B cell (primary cell): ENCODE data around the gene ATG16L1. TPM values are rescaled to one million over a fixed set of nuclear protein-coding genes. Genes with fewer than 3 reads are reported as not detected.

ENCODE experiments used
- ATAC-seq: fragments of 200-7000 bp; cut with Tn5 transposase; one replicate; pipeline ENCODE4 v1.10.0; 2021; ENCODE audit warnings: low read depth, mild to moderate bottlenecking, moderate number of reproducible peaks, moderate library complexity
- CTCF ChIA-PET: fragments of 350-600 bp; sonication (Branson Sonifier 250); formaldehyde crosslinking; loops from one replicate; lab custom pipeline; 2021; ENCODE audit warnings: antibody characterized with exemption, inconsistent platforms; lab: Charles Lee
- POLR2A ChIA-PET: fragments of 350-600 bp; sonication (Branson Sonifier 250); formaldehyde crosslinking; loops from one replicate; lab custom pipeline; 2021; ENCODE audit warnings: antibody characterized with exemption; lab: Charles Lee
- DNase-seq: peaks from one replicate; pipeline ENCODE4 v3.0.0; 2013
- H2AFZ ChIP-seq: 2 replicates; pipeline ENCODE4 v1.6.1; 2012; ENCODE audit warnings: mild to moderate bottlenecking, low read depth, low read length; ENCODE audit not compliant: insufficient read depth, poor library complexity, severe bottlenecking
- H3K27ac ChIP-seq, 2 donors: 1 replicate in 1 of 2; 2 replicates in 1 of 2; pipeline ENCODE4 v1.5.1; 2012 to 2013; ENCODE audit warnings: low read length in 2 of 2, mild to moderate bottlenecking in 2 of 2, moderate library complexity in 1 of 2
- H3K27me3 ChIP-seq, 4 experiments: fragments of 200-600 bp in 1 of 4; sonication (generic) in 1 of 4; replicated peaks in 1 of 4; 1 replicate in 2 of 4; 2 replicates in 2 of 4; pipeline versions ENCODE4 v1.6.1 to v1.7.0; 2013 to 2016; ENCODE audit warnings: low read length in 3 of 4, mild to moderate bottlenecking in 2 of 4, mixed read lengths in 1 of 4, moderate library complexity in 1 of 4; ENCODE audit not compliant: insufficient read depth in 4 of 4, control insufficient read depth in 3 of 4; ENCODE audit errors: control extremely low read depth in 1 of 4
- H3K36me3 ChIP-seq, 2 experiments: replicated peaks in 1 of 2; 1 replicate in 1 of 2; 2 replicates in 1 of 2; pipeline versions ENCODE4 v1.6.1 to v1.7.1; 2013; ENCODE audit warnings: low read length in 1 of 2; ENCODE audit not compliant: insufficient read depth in 2 of 2, control insufficient read depth in 1 of 2; ENCODE audit errors: control extremely low read depth in 1 of 2, extremely low read depth in 1 of 2
- H3K4me1 ChIP-seq, 2 donors: fragments of 200-600 bp in 1 of 2; sonication (generic) in 1 of 2; 1 replicate in 1 of 2; 2 replicates in 1 of 2; pipeline versions ENCODE4 v1.5.1 to v1.6.1; 2013 to 2017; ENCODE audit warnings: low read length in 2 of 2; ENCODE audit not compliant: control insufficient read depth in 2 of 2, insufficient read depth in 2 of 2
- H3K4me2 ChIP-seq: replicated peaks from 2 replicates; pipeline ENCODE3; 2012; ENCODE audit warnings: mild to moderate bottlenecking, low read depth, low read length; ENCODE audit not compliant: poor library complexity, severe bottlenecking
- H3K4me3 ChIP-seq, 5 experiments: fragments of 200-600 bp in 1 of 5; sonication (generic) in 1 of 5; 1 replicate in 3 of 5; 2 replicates in 2 of 5; pipeline versions ENCODE4 v1.5.1 to v1.7.0; 2011 to 2016; ENCODE audit warnings: low read length in 4 of 5, mild to moderate bottlenecking in 4 of 5, low read depth in 2 of 5, control low read depth in 1 of 5, moderate library complexity in 1 of 5; ENCODE audit not compliant: insufficient read depth in 1 of 5; ENCODE audit errors: control extremely low read depth in 1 of 5, extremely low read depth in 1 of 5
- H3K79me2 ChIP-seq: fragments of 200-600 bp; sonication (generic); one replicate; pipeline ENCODE4 v1.6.0; 2016; ENCODE audit warnings: low read length; ENCODE audit not compliant: control insufficient read depth, insufficient read depth
- H3K9ac ChIP-seq: fragments of 200-600 bp; sonication (generic); 2 replicates; pipeline ENCODE4 v1.6.1; 2017; ENCODE audit warnings: mild to moderate bottlenecking, low read length, moderate library complexity
- H3K9me3 ChIP-seq, 3 donors: one replicate each; pipeline versions ENCODE4 v1.6.1 to v1.7.1; 2013; ENCODE audit warnings: low read length in 2 of 3; ENCODE audit not compliant: control insufficient read depth in 2 of 3, insufficient read depth in 1 of 3; ENCODE audit errors: control extremely low read depth in 1 of 3
- H4K20me1 ChIP-seq: 2 replicates; pipeline ENCODE4 v1.6.0; 2012; ENCODE audit warnings: mild to moderate bottlenecking, low read length; ENCODE audit not compliant: insufficient read depth, control insufficient read depth, poor library complexity, severe bottlenecking
- H3K27ac Mint-ChIP-seq: one replicate; pipeline ENCODE4 v1.8.0; 2021; ENCODE audit warnings: mixed read lengths
- H3K27me3 Mint-ChIP-seq: one replicate; pipeline ENCODE4 v1.8.0; 2021; ENCODE audit warnings: mixed read lengths
- H3K4me1 Mint-ChIP-seq: one replicate; pipeline ENCODE4 v1.8.0; 2021; ENCODE audit warnings: mixed read lengths
- H3K4me3 Mint-ChIP-seq: one replicate; pipeline ENCODE4 v1.8.0; 2021; ENCODE audit warnings: mixed read lengths
- H3K9me3 Mint-ChIP-seq: one replicate; pipeline ENCODE4 v1.8.0; 2022; ENCODE audit warnings: mixed read lengths; ENCODE audit not compliant: insufficient read depth
- EZH2 ChIP-seq: IDR thresholded peaks from 2 replicates; pipeline ENCODE4 v1.6.1; 2012; ENCODE audit warnings: borderline replicate concordance, low read depth, mild to moderate bottlenecking, moderate library complexity, low read length; ENCODE audit not compliant: insufficient read depth, poor library complexity, severe bottlenecking
- WGBS: methylation state at CpG from one replicate; pipeline ENCODE4 v1.1.5; 2013; ENCODE audit warnings: missing lambda C conversion rate; ENCODE audit not compliant: insufficient coverage; 5-methylcytosine and 5-hydroxymethylcytosine counted together
- intact Hi-C: fragments of 100-400 bp; cut with micrococcal nuclease; formaldehyde crosslinking; loops from one replicate; pipeline ENCODE4 v1.10.0; 2022
- polyA plus RNA-seq: library from polyadenylated mRNA; depleted of rRNA; stranded (reverse); fragments of >200 nt; gene quantifications from 2 replicates; pipeline ENCODE4 v1.2.3, GENCODE V29; 2012
- total RNA-seq, 2 donors: library from RNA; stranded (reverse); fragments of 120-200 nt in 1 of 2; gene quantifications; 1 replicate in 1 of 2; 2 replicates in 1 of 2; pipeline versions ENCODE4 v1.2.3 to v1.2.4, GENCODE V29; 2013 to 2022
- TF ChIP-seq, protein P1 (sequence below): fragments of 200-600 bp; IDR thresholded peaks from one replicate; pipeline ENCODE4 v1.8.0; 2022; ENCODE audit warnings: antibody characterized with exemption, mild to moderate bottlenecking

ATG16L1 gene
- total and polyA plus RNA-seq, 2 donors (not counting 1 experiment from before 2014, with no cell fraction given) = 25.7 to 69.9 TPM

DNA sequence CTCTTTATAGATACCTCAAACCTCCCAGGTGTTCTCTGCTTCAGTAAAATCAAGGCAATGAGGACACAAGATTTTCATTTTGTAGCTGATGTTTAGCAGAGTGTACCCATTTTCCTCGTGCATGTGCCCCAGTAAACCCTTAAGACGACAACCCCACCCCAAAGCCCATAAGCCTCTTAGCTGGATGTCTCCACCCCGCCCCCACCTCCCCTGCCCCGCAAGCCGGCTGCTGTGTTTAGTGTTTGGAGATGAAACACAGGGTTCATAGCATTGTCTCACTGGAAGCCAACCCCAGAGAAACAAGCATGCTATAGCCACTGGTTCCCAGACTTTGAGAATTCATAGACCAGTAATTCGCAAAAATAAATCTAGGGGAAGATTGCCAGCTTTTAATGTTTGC, 50.3 kb downstream of the ATG16L1 start:
- intact Hi-C loops = no loop called here
- Histone ChIP-seq H3K79me2 (no peaks in the 10 kb centered on the region), H3K4me1 (no peaks in the 10 kb centered on the region), H2AFZ (no peak overlapping the region), H3K27ac (no peak overlapping the region), H3K9ac (no peak overlapping the region), H3K27me3 (no peaks in the 10 kb centered on the region), H4K20me1 (no peaks in the 10 kb centered on the region), H3K4me2 (no peak overlapping the region), H3K4me3 (no peak overlapping the region), H3K36me3 (no peaks in the 10 kb centered on the region), H3K9me3 (no peaks in the 10 kb centered on the region)
- no CpG with 5 or more reads among the region's 6 CpGs for WGBS
- H3K4me1 Mint-ChIP-seq = no peaks in the 10 kb centered on the region
- POLR2A ChIA-PET = interaction anchor here (0.6 to 0.7 kb wide), 2 partner anchors 80 to 216 kb away, joined by 5 read pairs; no protein-coding TSS in a partner anchor
- DNase-seq (no peak), ATAC-seq (no peak)
- TF ChIP-seq, protein P1, sequence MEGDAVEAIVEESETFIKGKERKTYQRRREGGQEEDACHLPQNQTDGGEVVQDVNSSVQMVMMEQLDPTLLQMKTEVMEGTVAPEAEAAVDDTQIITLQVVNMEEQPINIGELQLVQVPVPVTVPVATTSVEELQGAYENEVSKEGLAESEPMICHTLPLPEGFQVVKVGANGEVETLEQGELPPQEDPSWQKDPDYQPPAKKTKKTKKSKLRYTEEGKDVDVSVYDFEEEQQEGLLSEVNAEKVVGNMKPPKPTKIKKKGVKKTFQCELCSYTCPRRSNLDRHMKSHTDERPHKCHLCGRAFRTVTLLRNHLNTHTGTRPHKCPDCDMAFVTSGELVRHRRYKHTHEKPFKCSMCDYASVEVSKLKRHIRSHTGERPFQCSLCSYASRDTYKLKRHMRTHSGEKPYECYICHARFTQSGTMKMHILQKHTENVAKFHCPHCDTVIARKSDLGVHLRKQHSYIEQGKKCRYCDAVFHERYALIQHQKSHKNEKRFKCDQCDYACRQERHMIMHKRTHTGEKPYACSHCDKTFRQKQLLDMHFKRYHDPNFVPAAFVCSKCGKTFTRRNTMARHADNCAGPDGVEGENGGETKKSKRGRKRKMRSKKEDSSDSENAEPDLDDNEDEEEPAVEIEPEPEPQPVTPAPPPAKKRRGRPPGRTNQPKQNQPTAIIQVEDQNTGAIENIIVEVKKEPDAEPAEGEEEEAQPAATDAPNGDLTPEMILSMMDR = no peak
- no peak for TF ChIP-seq EZH2
- H3K27ac Mint-ChIP-seq = no peak overlapping the region
- H3K27me3 Mint-ChIP-seq = no peaks in the 10 kb centered on the region
- no peak overlapping the region for H3K4me3 Mint-ChIP-seq
- no peaks in the 10 kb centered on the region for H3K9me3 Mint-ChIP-seq
- CTCF ChIA-PET = interaction anchor here (1.6 kb wide), 1 partner anchor 141 kb away, joined by 4 read pairs; no protein-coding TSS in a partner anchor

DNA sequence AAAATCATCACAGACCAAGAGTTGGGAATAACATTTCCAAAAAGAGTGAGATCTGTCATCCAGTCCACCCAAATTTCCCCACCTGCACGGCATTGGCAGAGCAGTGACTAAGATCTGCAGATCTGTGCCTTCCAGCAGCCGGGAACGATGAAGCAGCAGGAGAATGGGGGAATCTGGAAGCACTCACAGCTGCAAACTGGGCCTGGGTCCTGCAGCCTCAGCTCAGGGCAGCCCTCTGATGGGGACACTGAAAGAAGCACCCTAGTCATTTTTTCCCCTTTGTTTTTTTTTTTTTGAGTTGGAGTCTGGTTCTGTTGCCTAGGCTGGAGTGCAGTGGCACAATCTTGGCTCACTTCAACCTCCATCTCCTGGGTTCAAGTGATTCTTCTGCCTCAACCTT, 51.8 kb downstream of the ATG16L1 start:
- intact Hi-C loops = no loop called here
- CTCF ChIA-PET = interaction anchor here (0.7 to 1.6 kb wide), 2 partner anchors 11 to 140 kb away, joined by 3 to 4 read pairs; no protein-coding TSS in a partner anchor
- no peaks in the 10 kb centered on the region for H3K9me3 ChIP-seq
- H3K27me3 ChIP-seq = no peaks in the 10 kb centered on the region
- H3K79me2 ChIP-seq = no peaks in the 10 kb centered on the region
- no peak overlapping the region for H3K4me3 ChIP-seq
- Mint-ChIP-seq H3K27me3 (no peaks in the 10 kb centered on the region), H3K4me1 (no peaks in the 10 kb centered on the region), H3K4me3 (no peak overlapping the region), H3K27ac (no peak overlapping the region), H3K9me3 (no peaks in the 10 kb centered on the region)
- 94% methylated on average over 3 of the region's 3 CpGs for WGBS
- no peak overlapping the region for H3K9ac ChIP-seq
- no peak overlapping the region for H3K27ac ChIP-seq
- DNase-seq (no peak), ATAC-seq (no peak)
- no peaks in the 10 kb centered on the region for H3K4me1 ChIP-seq
- POLR2A ChIA-PET = interaction anchor here (0.7 kb wide), 1 partner anchor 50 kb away, joined by 3 read pairs; no protein-coding TSS in a partner anchor
- no peak overlapping the region for H2AFZ ChIP-seq
- H4K20me1 ChIP-seq = no peaks in the 10 kb centered on the region
- H3K4me2 ChIP-seq = no peak overlapping the region
- no peaks in the 10 kb centered on the region for H3K36me3 ChIP-seq
- TF ChIP-seq, protein P1 = no peak
- TF ChIP-seq EZH2 = no peak
